ENCODE data around the gene TUBG2.
A peak's percentile ranks its signal among the peaks of the same experiment; 100 is the strongest.

GRCh38 chr17:42618442-42619150, 40.5 kb upstream of the TUBG2 start:
- TF ChIP-seq CTCF (optimal IDR thresholded peaks at IDR 0.05 in 1 of 3, IDR thresholded peaks at IDR 0.05 in 1 of 3, conservative IDR thresholded peaks at IDR 0.05 in 1 of 3; ENCODE audit: extremely low read depth in 1 of 3, insufficient read depth in 2 of 3, low read length in 3 of 3): peak; percentile 32 to 65 (median 42)
- no peak for TF ChIP-seq EZH2 (IDR thresholded peaks at IDR 0.05; ENCODE audit: low read length)

Measured in keratinocyte (primary cell).